PFSK-1 (cell line): Measurements from ENCODE around the gene PAPPA.

Source experiments
- POLR2AphosphoS5 ChIP-seq: IDR thresholded peaks from 2 replicates; pipeline ENCODE4 v1.6.1; 2012; ENCODE audit warnings: low read depth, mild to moderate bottlenecking, control low read depth, low read length, moderate library complexity
- REST ChIP-seq, 2 experiments: IDR thresholded peaks; 2 replicates each; pipeline versions ENCODE4 v1.6.1 to v1.8.0; 2011 to 2012; ENCODE audit warnings: low read depth in 2 of 2, low read length in 2 of 2, control low read depth in 1 of 2, inconsistent platforms in 1 of 2, mild to moderate bottlenecking in 1 of 2, moderate library complexity in 1 of 2; ENCODE audit not compliant: insufficient read depth in 1 of 2
- TAF1 ChIP-seq: IDR thresholded peaks from 2 replicates; pipeline ENCODE4 v1.6.1; 2012; ENCODE audit warnings: low read length, control low read depth, borderline replicate concordance; ENCODE audit not compliant: insufficient read depth

- TF ChIP-seq POLR2AphosphoS5 (no peak), TAF1 (no peak), REST (IDR thresholded peaks at IDR 0.05; ENCODE audit: insufficient read depth in 1 of 2, low read depth in 2 of 2, low read length in 2 of 2) (no peak)
Observed at GRCh38 chr9:116166713-116167112, 13.1 kb downstream of the PAPPA start.
